GM12891 (cell line): ENCODE measurements around the gene ZBTB47.

ENCODE experiments used
- POLR2A ChIP-seq: IDR thresholded peaks from 2 replicates; pipeline ENCODE4 v1.6.1; 2011; ENCODE audit warnings: low read depth, low read length, control low read depth
- POLR2AphosphoS5 ChIP-seq: IDR thresholded peaks from 2 replicates; pipeline ENCODE4 v1.6.1; 2011; ENCODE audit warnings: low read depth, low read length, control low read depth
- TAF1 ChIP-seq: IDR thresholded peaks from 2 replicates; pipeline ENCODE4 v1.6.1; 2011; ENCODE audit warnings: low read depth, low read length, control low read depth

DNA sequence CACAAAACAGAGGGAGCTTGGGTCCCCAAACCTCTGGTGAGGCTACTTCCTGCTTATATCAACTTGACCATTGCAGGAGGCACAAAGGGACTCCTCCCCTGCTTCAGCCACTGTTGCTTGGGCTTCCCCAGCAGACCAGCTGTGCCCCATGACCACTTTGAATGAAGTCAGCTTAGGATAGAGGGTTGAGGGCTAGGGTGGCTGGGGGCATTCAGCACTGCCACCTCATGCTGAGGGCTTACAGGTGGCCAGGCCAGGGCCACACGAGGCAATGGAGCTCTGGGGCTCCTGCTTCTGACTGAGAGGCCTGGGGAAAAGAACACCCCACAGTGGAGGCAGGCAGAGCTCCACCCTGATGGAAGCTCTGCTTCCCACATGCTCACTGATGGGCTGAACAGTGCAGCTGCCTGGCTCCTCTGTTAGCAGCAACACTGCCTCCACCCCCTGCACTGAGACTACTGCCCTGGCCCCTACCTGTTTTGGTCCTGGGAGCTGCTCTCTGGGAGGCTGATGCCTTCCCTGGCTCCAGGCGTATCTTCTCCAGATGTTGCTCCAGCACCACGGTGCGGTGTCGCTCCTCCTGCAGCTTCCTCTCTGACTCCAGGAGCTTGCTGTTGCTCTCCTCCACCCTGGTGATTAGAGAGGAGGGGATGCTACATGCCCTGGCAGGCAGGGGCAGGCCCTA is 59.3 kb downstream of the ZBTB47 start:
- TF ChIP-seq POLR2AphosphoS5: no peak
- no peak for TF ChIP-seq POLR2A
- no peak for TF ChIP-seq TAF1
